Testis (tissue), 2 donors: Measurements from ENCODE around the gene NACC2.

Source experiments
- POLR2A ChIP-seq: fragments of 450-650 bp; IDR thresholded peaks from one replicate; pipeline ENCODE4 v1.6.1; 2017; ENCODE audit warnings: antibody characterized with exemption, mild to moderate bottlenecking, moderate library complexity
- TF ChIP-seq, protein P1 (sequence below), 3 experiments: fragments of 450-650 bp in 2 of 3; fragments of 200-600 bp in 1 of 3; sonication (generic) in 1 of 3; IDR thresholded peaks; one replicate each; pipeline ENCODE4 v1.5.1; 2016 to 2019; ENCODE audit warnings: antibody characterized with exemption in 3 of 3, mild to moderate bottlenecking in 2 of 3, moderate library complexity in 1 of 3

- TF ChIP-seq POLR2A = no peak
- TF ChIP-seq, protein P1, sequence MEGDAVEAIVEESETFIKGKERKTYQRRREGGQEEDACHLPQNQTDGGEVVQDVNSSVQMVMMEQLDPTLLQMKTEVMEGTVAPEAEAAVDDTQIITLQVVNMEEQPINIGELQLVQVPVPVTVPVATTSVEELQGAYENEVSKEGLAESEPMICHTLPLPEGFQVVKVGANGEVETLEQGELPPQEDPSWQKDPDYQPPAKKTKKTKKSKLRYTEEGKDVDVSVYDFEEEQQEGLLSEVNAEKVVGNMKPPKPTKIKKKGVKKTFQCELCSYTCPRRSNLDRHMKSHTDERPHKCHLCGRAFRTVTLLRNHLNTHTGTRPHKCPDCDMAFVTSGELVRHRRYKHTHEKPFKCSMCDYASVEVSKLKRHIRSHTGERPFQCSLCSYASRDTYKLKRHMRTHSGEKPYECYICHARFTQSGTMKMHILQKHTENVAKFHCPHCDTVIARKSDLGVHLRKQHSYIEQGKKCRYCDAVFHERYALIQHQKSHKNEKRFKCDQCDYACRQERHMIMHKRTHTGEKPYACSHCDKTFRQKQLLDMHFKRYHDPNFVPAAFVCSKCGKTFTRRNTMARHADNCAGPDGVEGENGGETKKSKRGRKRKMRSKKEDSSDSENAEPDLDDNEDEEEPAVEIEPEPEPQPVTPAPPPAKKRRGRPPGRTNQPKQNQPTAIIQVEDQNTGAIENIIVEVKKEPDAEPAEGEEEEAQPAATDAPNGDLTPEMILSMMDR (IDR thresholded peaks at IDR 0.05) = no peak
These were observed 50.0 kb downstream of the NACC2 start for GRCh38 chr9:136044971-136045594.
